NCI-H2029 (cell line): ENCODE data around the gene MAP3K12.
"Not testable (repeated sequence)": the region's sequence is repeated elsewhere in the genome, so short reads cannot be mapped to it uniquely, and the experiment has no call there.

Experiments used
- DNase-seq: peaks from one replicate; lab custom pipeline; 2025; lab: John Stamatoyannopoulos, UW

The MAP3K12 gene

DNA sequence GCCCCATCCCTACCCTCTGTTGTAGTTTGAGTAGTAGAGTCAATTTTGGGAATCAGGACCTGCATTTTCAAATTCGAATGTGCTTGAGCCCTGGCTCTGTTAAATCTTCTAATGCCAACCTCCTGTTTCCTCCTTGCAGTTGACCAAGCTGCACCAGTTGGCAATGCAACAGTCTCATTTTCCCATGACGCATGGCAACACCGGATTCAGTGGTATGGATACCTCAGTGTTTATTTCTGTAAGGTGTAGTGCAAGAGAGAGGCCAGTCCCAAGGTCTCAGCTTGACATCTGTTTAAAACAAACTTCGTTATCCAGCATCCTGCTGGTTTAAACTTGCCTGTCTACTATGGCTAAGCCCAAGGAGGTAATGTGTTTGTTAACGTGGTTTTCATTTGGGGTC lies 32.2 kb downstream of the MAP3K12 start:
- no peak for DNase-seq

DNA sequence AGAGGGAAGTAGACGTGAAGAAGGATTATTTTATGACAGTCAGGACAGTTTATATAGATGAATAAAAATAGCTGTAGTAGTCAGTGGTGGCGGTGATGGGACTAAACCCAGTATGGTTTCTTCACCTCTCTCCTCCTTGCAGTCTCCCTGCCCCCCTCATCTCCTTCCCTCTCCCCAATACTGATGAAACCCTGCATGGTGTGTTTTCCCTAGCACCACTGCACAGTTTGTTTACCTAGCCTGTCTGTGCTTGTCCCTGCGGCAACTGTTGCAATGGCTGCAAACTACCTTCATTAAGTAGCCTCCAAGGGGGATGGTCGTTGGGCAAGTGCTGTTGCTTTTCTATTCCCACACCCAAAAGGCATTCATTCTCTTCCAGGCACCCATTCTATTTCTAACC lies 32.6 kb downstream of the MAP3K12 start:
- no peak for DNase-seq

DNA sequence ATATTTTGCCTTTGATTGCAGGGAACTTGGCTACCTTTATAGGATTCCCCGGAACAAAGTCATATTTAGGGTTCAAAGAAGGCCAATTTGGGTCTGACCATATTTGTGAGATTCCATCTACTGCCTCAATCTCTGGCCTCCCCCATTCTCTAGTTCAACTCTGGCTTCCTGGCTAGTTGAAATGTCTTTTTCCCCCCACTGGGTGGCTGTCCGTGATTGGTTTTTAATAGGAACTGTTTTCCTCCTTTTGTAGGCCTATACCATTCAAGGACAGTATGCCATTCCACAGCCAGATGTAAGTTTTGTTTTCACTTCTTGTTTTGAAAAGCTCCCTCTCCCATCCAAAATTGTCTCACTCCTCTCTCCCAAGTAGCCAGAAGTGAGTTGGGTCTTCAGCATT lies 33.6 kb downstream of the MAP3K12 start:
- DNase-seq, result no peak

- no peak for DNase-seq
These were observed 34.4 kb downstream of the MAP3K12 start for GRCh38 chr12:53464685-53465418.

DNA sequence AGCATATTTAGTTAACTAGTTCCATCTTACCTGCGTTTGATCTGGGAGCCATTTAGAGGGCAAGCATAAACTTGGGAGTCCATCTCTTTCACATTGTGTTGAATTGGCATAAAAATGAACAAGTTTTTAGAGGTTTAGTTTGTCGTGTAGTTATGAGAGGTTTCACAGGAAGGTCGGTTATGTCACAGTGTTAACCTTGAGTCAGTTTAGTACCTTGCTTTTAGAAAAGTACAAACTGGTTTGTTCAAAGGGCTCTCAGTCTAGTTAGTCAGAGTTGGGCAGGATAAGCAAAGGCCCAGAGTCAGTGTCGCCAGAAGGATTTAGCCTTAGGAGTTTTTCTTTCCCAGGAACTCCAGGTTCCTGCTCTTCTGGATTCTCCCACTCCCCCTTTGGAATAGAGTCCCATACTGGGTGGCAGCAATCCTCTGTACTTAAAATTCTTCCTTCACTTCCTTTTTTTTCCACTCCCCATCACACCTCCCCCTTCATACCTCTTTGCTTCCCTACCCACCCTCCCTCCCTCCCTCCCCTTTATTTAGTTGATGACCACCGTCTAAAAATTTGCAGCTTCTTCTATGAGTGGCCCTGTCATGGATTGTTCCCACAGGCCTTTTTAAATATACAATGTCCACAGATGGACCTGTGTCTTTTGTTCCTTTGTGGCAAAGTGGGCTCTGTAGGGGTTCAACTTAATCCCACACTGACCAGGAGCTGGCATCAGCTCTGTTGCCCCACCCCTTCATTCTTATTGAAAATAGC lies 35.3 kb downstream of the MAP3K12 start:
- DNase-seq, result no peak

- no peak for DNase-seq
These were observed 36.3 kb downstream of the MAP3K12 start for GRCh38 chr12:53462935-53463334.

- no peak for DNase-seq
These were observed 37.7 kb downstream of the MAP3K12 start for GRCh38 chr12:53461591-53461990.

DNA sequence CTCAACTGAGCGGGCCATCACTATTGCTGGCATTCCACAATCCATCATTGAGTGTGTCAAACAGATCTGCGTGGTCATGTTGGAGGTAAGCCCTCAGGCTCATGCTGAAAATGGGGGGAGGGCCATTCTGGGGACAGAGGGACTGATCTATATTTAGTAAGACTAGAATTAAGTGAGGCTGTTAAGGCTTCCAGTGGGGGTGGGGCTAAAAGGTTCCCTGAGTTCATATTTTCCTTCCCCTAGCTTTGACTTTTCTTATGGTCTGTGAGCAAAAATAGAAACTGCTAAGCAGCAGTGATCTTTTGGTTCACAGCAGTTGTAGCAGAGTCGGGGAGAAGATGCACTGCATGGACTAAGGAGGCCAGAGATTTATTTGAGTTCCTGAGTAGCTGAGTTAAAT lies 38.2 kb downstream of the MAP3K12 start:
- DNase-seq, result no peak

- DNase-seq, result no peak
These were observed 40.2 kb downstream of the MAP3K12 start for GRCh38 chr12:53459097-53459496.

GRCh38 chr12:53456654-53457366 lies 42.4 kb downstream of the MAP3K12 start:
- DNase-seq, result no peak

GRCh38 chr12:53454707-53455106 lies 44.6 kb downstream of the MAP3K12 start:
- no peak for DNase-seq

- no peak for DNase-seq
These were observed 45.2 kb downstream of the MAP3K12 start for GRCh38 chr12:53453953-53454640.

- peak; percentile 76 for DNase-seq
These were observed 46.8 kb downstream of the MAP3K12 start for GRCh38 chr12:53452159-53453077.

DNA sequence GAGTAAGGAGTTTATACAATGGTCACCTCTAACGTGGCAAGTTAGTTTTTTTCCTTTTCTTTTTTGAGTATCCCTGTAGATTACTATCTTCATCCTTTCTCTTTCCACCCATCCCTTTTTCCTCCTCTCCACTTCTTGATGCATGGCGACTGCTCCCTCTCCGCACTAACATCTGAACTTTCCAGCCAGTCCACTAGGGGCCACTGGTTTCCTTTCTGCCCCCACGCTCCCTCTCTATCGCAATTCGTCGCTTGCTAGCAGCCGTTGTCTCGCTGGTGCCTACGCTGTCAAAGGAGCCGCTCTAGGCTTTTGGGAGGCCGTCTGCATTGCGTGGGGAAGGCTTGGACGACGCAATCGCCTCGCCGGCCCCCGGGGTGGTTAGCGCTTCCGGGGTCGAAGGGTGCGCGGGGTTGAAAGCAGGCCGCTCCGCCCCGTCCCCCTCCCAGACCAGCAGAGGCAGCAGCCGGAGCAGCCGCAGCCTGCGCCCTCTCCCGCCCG lies 47.5 kb downstream of the MAP3K12 start, which contains the start of gene PCBP2:
Gene PCBP2, plus strand, starts transcription at position 442 of the 498 bp plus-strand sequence. CDS start 2,699 bp downstream, outside the sequence.
- DNase-seq, result peak; percentile 99

DNA sequence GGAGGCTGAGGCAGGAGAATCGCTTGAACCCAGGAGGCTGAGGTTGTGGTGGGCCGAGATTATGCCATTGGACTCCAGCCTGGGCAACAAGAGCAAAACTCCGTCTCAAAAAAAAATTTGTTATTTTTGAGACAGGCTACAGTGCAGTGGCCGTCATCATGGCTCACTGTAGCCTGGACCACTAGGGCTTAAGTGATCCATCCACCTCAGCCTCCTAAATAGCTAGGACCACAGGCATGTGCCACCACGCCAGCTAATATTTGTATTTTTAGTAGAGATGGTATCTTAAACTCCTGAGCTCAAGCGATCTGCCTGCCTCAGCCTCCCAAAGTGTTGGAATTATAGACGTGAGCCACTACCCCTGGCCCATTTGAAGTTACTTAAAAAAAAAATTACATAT lies 48.3 kb downstream of the MAP3K12 start:
- DNase-seq, result no peak

DNA sequence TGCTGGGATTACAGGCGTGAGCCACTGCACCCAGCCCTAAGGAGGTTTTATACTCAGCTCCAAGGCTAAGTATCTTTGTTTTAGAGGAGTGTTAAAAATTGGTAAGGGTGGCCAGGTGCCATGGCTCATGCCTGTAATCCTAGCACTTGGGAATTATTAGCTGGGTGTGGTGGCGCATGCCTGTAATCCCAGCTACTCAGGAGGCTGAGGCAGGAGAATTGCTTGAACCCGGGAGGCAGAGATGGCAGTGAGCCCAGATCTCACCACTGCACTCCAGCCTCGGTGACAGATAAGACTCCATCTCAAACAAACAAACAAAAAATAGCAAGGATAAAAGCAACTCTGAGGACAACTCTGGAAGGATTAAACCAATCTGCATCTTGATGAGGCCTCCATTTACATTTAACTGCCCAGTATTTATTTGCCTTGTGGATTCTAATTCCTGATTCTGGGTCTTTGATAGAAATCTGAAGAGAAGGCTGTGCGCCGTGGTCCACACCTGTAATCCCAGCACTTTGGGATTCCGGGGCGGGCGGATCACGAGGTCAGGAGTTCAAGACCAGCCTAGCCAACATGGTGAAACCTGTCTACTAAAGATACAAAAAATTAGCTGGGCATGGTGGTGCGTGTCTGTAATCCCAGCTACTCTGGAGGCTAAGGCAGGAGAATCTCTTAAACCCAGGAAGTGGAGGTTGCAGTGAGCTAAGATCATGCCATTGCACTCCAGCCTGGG lies 54.5 kb downstream of the MAP3K12 start:
- not testable (repeated sequence) for DNase-seq

DNA sequence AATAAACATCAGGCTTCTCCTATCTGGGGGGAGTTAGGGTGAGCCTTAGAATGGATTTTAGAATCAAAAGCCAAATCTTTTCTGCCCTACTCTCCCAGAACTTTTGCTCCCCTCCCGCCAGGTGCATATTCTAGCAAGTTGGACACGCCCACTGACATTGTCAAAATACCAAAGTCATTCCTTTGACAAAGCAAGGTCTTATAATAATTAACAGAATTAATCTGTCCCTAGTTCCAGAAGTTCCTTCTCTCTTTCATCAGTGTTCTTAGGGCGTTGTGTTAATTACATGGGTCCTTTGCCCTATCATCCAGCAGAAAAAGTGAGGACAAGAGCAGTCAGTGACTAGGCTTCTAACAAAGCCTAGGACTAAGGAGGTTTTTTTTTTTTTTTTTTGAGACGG lies 55.3 kb downstream of the MAP3K12 start:
- DNase-seq, result no peak

DNA sequence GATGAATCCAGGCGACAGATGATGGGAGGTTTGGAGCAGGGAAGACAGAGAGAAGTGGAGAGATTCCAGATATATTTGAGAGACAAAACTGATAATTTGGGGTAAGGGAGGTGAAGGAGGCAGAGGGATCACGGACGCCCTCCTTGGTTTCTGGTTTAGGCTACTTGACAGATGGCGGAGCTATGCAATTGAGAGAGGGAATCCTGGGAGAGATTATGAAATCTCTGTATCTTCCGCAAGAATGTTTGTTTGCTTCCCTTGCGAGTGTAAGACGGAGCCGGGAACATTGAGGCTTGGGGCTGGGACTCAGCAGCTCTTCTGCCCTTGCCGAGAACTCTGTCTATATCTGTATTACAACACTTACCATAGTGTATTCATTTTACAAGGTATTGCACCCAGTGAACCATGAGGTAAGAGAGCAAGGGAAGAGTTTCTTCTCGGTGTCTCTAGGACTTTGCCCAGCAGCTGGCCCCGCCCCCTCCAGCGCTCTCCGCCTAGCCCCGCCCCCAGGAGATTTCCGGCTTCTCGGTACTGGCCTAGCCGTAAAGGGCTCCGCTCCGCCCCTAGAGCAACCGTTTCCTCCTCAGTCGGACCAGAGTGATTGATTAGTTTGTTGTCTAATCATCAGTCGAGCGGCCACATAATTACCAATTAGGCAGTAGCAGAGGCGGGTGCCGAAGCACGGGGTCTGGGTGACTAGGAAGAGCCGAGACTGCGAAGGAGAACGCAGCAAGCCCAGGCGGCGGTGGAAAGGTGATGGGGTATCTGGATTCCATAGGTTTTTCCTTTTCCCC lies 58.0 kb downstream of the MAP3K12 start, which contains the start of gene PRR13:
Gene PRR13, plus strand, starts transcription at position 695 of the 794 bp plus-strand sequence. CDS start 981 bp downstream, outside the sequence.
- peak; percentile 99 for DNase-seq

GRCh38 chr12:53439582-53439981 lies 59.7 kb downstream of the MAP3K12 start:
- DNase-seq, result not testable (repeated sequence)
